Kidney tubule cell (primary cell): Measurements from ENCODE around the gene PCDHA8.
"Not testable (repeated sequence)": the region's sequence is repeated elsewhere in the genome, so short reads cannot be mapped to it uniquely, and the experiment has no call there.

Source experiments
- DNase-seq: peaks from one replicate; pipeline ENCODE4 v3.0.0-alpha.2; 2018; ENCODE audit warnings: low spot score

PCDHA8 gene

DNA sequence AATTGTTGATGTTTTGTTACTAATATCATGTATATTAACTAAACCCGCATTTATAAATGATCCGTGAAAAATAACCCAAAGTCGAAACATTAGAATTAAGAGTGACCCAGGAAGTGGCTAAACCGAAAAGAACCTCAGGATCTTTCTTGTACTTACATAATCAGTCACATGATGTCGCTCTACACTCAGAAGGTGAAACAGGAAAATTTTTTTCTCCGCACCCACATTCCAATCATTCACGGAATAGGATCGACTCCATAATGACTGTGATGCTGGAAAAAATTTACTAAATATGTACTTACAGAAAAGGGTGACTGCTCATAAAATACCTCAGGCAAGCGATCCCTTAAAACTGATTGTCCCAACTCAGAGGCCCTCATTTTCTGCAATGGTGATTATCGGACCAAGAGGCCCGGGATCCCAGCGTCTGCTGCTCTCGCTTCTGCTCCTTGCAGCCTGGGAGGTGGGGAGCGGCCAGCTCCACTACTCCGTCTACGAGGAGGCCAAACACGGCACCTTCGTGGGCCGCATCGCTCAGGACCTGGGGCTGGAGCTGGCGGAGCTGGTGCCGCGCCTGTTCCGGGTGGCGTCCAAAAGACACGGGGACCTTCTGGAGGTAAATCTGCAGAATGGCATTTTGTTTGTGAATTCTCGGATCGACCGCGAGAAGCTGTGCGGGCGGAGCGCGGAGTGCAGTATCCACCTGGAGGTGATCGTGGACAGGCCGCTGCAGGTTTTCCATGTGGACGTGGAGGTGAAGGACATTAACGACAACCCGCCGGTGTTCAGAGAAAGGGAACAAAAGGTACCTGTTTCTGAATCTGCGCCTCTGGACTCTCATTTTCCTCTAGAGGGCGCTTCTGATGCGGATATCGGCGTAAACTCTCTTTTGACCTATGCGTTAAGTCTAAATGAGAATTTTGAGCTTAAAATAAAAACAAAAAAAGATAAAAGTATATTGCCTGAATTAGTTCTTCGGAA is 34.4 kb downstream of the PCDHA8 start, which contains the start of gene PCDHA12:
PCDHA12 (plus strand) TSS at position 224 of the 981 bp plus-strand sequence; CDS start at position 389, 165 bp downstream.
- DNase-seq, result peak; percentile 59

GRCh38 chr5:140876541-140877261 is 35.7 kb downstream of the PCDHA8 start:
- DNase-seq, result not testable (repeated sequence)

DNA sequence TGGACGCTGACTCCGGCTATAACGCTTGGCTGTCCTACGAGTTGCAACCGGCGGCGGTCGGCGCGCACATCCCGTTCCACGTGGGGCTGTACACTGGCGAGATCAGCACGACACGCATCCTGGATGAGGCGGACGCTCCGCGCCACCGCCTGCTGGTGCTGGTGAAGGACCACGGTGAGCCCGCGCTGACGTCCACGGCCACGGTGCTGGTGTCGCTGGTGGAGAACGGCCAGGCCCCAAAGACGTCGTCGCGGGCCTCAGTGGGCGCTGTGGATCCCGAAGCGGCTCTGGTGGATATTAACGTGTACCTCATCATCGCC is 36.2 kb downstream of the PCDHA8 start:
- DNase-seq, result no peak

- peak; percentile 37 for DNase-seq
These were observed 41.1 kb downstream of the PCDHA8 start, which contains the start of gene PCDHA13 for GRCh38 chr5:140881889-140882590. Gene PCDHA13 (plus strand): TSS chr5:140882124. CDS start chr5:140882269, 145 bp downstream.

- DNase-seq, result peak; percentile 25
These were observed 41.6 kb downstream of the PCDHA8 start for GRCh38 chr5:140882591-140882899.

- no peak for DNase-seq
These were observed 42.4 kb downstream of the PCDHA8 start for GRCh38 chr5:140883373-140883772.

- DNase-seq, result no peak
These were observed 43.1 kb downstream of the PCDHA8 start for GRCh38 chr5:140883927-140884697.
